NCI-H524 treated with DMSO at 0.1 percent for 48 hours (cell line): ENCODE measurements around the gene SLC43A2.
"Not testable (repeated sequence)": the region's sequence is repeated elsewhere in the genome, so short reads cannot be mapped to it uniquely, and the experiment has no call there.

ENCODE experiments used
- DNase-seq: peaks from one replicate; lab custom pipeline; 2025; lab: John Stamatoyannopoulos, UW

Gene SLC43A2

GRCh38 chr17:1590029-1590746, 38.4 kb downstream of the SLC43A2 start:
- DNase-seq: no peak

GRCh38 chr17:1588821-1589585, 39.6 kb downstream of the SLC43A2 start:
- DNase-seq: no peak

DNA sequence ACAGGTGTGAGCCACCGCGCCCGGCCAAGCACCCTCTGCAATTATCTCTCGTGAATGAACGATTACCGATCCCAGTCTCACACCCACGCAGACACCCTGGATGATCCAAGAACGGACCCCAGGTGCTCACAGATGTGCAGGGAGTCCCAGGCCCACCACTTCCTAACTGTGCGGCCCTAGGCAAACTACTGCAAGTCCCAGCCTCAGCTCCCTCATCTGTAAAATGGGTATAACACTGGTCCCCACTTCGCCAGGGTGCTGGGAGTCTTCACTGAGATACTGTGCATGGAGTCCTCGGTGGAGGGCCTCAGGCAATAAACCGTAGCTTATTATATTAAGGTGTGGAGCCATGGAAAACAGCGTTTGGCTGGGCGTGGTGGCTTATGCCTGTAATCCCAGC, 44.5 kb downstream of the SLC43A2 start:
- DNase-seq: no peak

- no peak for DNase-seq
Measured at GRCh38 chr17:1583556-1583955, 45.1 kb downstream of the SLC43A2 start.

DNA sequence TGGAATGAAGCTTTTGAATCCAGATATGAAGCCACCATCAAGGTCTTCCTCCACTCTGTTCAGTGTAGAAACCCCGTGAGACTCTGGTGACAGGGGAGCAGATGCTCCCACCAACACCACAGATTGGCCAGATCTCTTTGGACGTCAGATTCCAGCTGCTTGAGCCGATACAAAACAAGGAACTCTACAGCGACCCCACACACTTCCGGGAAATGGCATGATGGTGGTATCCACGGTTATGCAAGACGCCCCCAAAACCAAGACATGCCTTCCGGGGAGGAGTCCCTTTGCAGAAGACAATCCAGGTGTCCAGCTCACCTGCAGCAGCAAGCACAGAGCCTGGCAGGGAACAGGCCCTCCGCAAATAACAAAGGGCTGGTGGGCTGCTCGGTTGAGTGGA, 46.3 kb downstream of the SLC43A2 start:
- no peak for DNase-seq

- no peak for DNase-seq
Measured at GRCh38 chr17:1580979-1581676, 47.5 kb downstream of the SLC43A2 start.

DNA sequence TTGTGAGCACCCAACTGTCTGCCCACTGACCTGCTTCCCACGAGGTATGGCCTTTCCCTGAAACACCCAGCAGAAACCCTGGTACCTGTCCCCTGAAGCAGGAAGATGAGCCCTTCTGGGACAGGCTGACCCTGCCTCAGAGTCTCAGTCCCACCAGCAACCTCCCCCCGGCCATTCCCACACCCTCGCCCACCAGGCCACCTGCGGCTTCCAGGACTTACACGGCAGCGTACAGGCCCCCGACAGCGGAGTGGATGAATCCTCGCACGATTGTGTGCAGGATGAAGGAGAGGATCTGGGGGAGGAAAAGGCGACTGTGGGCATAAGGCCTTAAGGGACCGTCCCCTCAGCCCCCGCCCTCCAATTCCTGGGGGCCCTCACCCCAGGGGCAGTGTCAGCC, 50.6 kb downstream of the SLC43A2 start:
- DNase-seq: no peak

DNA sequence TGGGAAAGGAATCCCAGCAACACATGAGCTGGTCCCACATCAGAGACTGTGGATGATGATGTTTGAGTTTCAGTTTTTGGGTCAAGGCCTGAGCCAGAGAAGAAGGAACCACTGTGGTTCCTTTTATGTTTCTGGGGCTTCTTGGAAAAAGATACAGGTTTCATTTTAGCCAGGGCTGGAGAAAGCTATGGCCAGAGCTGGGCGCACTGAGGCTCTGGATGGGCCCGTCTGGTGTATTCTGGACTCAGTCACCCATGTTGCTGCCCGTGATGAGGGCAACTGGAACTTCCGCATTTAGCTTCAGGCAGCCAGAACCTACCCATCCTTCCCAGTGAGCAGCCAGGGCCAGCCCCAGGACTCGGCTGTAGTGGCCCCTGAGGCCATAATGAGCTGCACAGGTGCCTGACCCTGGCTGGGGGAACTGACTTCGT, 51.0 kb downstream of the SLC43A2 start:
- no peak for DNase-seq

DNA sequence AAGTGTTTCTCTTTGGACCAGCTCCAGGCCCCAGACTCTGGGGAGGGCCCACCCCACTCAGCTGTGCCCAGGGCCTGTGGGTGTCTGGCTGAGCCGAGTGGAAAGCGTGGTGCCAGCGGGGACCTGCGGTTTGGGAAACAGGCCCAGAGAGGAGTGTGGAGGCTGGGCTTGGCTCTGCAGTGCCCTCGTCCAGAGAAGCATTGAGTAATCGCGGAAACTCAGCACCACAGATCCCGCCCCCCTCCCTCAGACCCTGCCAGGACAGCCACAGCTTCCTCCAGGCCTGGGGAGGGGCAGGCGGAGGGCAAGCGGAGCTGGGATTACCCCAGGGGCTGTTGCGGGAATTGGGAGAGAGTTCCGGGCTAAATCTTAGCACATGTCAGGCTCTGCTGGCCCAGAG, 51.5 kb downstream of the SLC43A2 start:
- no peak for DNase-seq

- no peak for DNase-seq
Measured at GRCh38 chr17:1576500-1576899, 52.1 kb downstream of the SLC43A2 start.

DNA sequence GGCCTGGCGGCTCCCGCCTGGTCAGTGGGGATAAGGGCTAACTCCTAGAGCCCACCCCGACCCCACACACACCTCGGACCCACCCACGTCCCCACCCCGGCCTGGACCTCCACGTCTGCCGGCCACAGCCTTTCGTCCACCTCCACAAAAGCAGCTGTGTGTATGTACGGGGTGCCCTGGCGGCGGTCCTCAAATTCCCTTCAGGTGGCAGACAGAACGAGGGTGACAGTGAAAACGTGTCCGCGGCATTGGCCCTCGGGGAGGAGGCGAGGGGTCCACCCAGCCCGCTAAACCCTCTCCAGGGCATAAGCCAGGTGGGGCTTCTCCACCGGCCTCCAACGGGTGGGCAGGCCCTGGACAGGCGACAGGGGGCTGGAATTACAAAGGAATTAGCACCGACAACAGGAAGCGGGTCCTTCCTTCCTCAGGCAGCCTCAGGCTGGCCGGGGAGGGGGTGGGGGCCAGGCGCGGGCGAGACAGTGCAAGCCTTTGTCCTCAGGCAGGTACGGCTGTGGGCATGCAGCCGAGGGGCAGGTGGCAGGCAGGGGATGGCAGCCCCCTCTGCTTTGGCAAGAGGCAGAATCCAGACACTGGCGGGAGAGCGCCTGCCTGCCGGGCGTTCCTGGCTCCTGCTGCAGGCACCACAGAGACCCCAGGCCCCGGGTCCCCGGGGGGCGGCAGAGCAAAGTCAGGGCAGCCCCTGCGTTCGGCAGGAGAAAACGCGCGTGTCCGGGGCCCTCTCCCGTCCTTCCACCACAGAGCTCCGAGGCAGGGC, 53.8 kb downstream of the SLC43A2 start:
- DNase-seq: no peak

- DNase-seq: no peak
Measured at GRCh38 chr17:1573932-1574696, 54.5 kb downstream of the SLC43A2 start.

- DNase-seq: not testable (repeated sequence)
Measured at GRCh38 chr17:1572646-1573045, 56.0 kb downstream of the SLC43A2 start.

DNA sequence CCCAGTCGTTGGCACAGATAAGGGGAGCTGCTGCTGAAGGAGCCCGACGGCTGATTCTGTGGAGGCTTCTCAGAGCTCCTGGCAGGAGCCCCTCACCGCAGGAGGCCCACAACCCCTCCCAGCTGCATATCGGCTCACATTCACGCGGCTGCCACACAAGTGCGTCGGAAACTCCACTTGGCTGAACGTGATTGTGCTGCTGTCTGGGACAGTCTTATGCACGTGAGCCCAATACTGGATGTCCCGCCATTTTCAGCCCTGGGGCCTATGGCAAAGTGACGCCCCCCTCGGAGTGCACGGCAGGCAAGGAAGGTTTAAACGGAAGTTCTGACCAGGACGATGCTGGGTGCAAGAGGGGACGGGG, 57.3 kb downstream of the SLC43A2 start:
- no peak for DNase-seq

DNA sequence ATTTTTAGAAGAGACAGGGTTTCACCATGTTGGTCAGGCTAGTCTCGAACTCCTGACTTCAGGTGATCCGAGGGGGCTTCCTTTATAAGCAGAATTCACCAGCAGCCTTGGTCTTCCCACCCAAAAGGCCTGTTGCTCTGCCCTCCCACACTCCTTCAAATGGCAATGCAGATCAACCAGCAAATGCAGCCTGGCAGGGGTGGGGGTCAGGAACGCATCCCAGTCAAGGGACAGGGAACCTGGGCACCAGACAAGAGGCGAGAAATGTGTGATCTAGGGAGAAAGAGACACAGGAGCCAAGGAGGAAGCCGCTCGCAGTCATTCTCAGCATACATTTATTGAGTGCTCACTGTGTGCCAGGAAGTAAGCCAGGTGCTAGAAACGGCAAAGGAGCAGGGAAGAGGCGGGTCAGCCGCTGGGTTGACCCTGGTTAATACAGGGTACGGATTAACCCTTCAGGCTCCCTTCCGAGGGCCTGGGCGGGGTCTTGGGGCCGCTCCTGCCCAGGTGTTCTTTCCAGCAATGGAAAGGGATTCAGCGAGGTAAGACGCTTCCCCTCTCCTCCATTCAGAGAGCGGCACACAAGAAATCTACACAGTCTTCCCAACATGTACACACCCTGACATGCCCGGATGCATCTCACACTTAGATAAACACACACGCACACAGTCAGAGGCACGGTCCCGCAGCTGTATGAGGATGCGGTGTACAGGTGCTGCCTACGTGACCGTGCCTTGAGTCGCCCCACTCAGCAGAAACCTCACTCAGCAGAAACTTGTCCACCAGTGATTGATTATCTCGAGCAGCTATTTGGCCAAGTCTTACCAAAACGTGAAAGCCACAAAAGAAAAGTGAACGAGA, 59.5 kb downstream of the SLC43A2 start:
- no peak for DNase-seq

GRCh38 chr17:1566505-1567199, 62.0 kb downstream of the SLC43A2 start:
- no peak for DNase-seq

GRCh38 chr17:1565877-1566276, 62.8 kb downstream of the SLC43A2 start:
- DNase-seq: no peak

- no peak for DNase-seq
Measured at GRCh38 chr17:1563786-1564613, 64.6 kb downstream of the SLC43A2 start.

GRCh38 chr17:1563471-1563785, 65.2 kb downstream of the SLC43A2 start:
- DNase-seq: not testable (repeated sequence)
